PC-9 (cell line): ENCODE data around the gene ADGRA1. TPM values are rescaled to one million over a fixed set of nuclear protein-coding genes. Genes with fewer than 3 reads are reported as not detected.

ENCODE experiments used
- BruUV-seq: library from RNA; stranded (reverse); fragments of 400-500 nt; replicated peaks from 2 replicates; lab custom pipeline; 2021; lab: Mats Ljungman, UMichigan
- CTCF ChIA-PET: fragments of 300-600 bp; sonication (Branson Sonifier 250); formaldehyde crosslinking; loops from one replicate; lab custom pipeline; 2022; ENCODE audit warnings: antibody characterized with exemption; lab: Charles Lee
- POLR2A ChIA-PET: fragments of 300-600 bp; sonication (Branson Sonifier 250); formaldehyde crosslinking; loops from one replicate; lab custom pipeline; 2022; ENCODE audit warnings: antibody characterized with exemption; ENCODE audit not compliant: unreplicated experiment; lab: Charles Lee
- DNase-seq, 2 experiments: peaks; one replicate each; pipeline versions ENCODE4 v3.0.0 to v3.0.0-alpha.2; 2015 to 2022; ENCODE audit warnings: mixed read lengths in 1 of 2
- H2AFZ ChIP-seq: fragments of 200-600 bp; sonication (generic); 2 replicates; pipeline ENCODE4 v1.8.1; 2017; ENCODE audit warnings: antibody characterized with exemption
- H3F3A ChIP-seq: fragments of 200-600 bp; sonication (generic); 2 replicates; pipeline ENCODE4 v1.8.1; 2017; ENCODE audit warnings: antibody characterized with exemption, mild to moderate bottlenecking, low read depth; ENCODE audit not compliant: insufficient read depth
- H3K27ac ChIP-seq: fragments of 200-600 bp; sonication (generic); 2 replicates; pipeline ENCODE4 v1.6.1; 2016; ENCODE audit warnings: mixed run types
- H3K27me3 ChIP-seq: fragments of 200-600 bp; sonication (generic); 2 replicates; pipeline ENCODE4 v1.6.1; 2016; ENCODE audit warnings: low read depth, mixed run types; ENCODE audit not compliant: insufficient read depth
- H3K36me3 ChIP-seq: fragments of 200-600 bp; sonication (generic); 2 replicates; pipeline ENCODE4 v1.6.1; 2016; ENCODE audit warnings: low read depth, mixed run types
- H3K4me1 ChIP-seq: fragments of 200-600 bp; sonication (generic); replicated peaks from 2 replicates; pipeline ENCODE4 v1.6.1; 2016; ENCODE audit warnings: mixed run types; ENCODE audit not compliant: insufficient read depth
- H3K4me2 ChIP-seq: fragments of 200-600 bp; sonication (generic); 2 replicates; pipeline ENCODE4 v1.6.1; 2017; ENCODE audit warnings: mixed run types
- H3K4me3 ChIP-seq: fragments of 200-600 bp; sonication (generic); 2 replicates; pipeline ENCODE4 v1.6.1; 2016; ENCODE audit warnings: mixed run types
- H3K79me2 ChIP-seq: fragments of 200-600 bp; sonication (generic); 2 replicates; pipeline ENCODE4 v1.6.1; 2017; ENCODE audit warnings: low read depth, mixed run types
- H3K9me2 ChIP-seq: fragments of 200-600 bp; sonication (generic); 2 replicates; pipeline ENCODE4 v1.8.1; 2017; ENCODE audit warnings: mild to moderate bottlenecking; ENCODE audit not compliant: insufficient read depth
- H3K9me3 ChIP-seq: fragments of 200-600 bp; sonication (generic); 2 replicates; pipeline ENCODE4 v1.8.1; 2016; ENCODE audit warnings: low read depth; ENCODE audit not compliant: insufficient read depth
- H4K20me1 ChIP-seq: fragments of 200-600 bp; sonication (generic); 2 replicates; pipeline ENCODE4 v1.8.1; 2017; ENCODE audit not compliant: insufficient read depth
- CTCF ChIP-seq: fragments of 200-600 bp; sonication (generic); conservative IDR thresholded peaks from 2 replicates; pipeline ENCODE4 v1.6.1; 2017; ENCODE audit warnings: mixed run types, antibody characterized with exemption, mild to moderate bottlenecking, moderate library complexity
- EZH2 ChIP-seq: fragments of 200-600 bp; sonication (generic); IDR thresholded peaks from 2 replicates; pipeline ENCODE4 v1.8.0; 2017; ENCODE audit warnings: antibody characterized with exemption, low read depth
- intact Hi-C: fragments of 100-400 bp; cut with micrococcal nuclease; formaldehyde crosslinking; loops from one replicate; pipeline ENCODE4 v1.10.0; 2022; ENCODE audit not compliant: unreplicated experiment
- total RNA-seq: library from RNA; stranded (reverse); gene quantifications from 2 replicates; pipeline ENCODE4 v1.2.3, GENCODE V29; 2021

ADGRA1 gene
- total RNA-seq, 1 experiment from 2014 or later, result not detected

DNA sequence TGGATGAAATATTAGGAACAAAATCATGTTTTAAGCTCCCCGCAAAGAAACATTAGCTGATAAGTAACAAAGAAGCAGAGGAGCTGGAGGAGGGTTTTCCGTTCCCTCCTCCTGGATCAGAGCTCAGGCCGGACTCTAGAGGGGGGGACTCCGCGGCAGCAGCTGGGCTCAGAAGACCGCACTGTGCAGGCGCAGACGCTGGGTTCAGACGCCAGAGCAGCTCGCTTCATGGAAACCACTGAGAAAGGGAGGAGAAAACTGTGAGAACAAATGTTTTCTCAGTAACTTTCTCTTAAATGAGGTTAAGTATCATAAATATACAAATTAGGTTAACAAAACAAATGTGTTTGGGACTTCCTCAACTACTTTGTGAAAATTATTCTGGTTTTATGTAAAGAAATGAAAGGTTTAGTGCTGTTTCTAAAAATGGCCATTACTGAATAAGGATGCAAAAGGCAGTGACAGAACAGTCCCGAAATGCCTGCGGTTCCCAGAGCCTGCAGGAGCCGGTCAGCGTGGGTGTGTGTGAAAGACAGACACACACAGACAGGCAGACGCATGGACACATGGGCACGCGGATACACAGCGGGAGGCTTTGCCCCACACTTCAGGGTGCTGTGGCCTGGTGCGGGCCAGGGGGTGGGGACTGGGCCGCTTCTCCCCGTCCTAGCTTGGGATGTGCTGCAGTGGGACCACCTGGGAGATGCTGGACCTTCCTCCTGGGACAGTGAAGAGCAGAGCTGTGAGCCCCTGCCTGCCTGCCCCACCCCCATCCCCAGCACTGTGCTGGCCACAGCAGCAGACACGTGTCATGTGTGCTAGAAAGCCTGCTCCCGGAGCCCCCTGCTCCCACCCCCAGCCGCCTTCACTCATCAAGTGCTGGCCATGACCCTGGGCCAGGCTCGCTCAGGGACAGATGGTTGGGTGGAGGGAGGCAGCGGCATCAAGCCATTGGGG, 20.3 kb upstream of the ADGRA1 start:
- no TSS peak for BruUV-seq
- no peak overlapping the region for H3K4me2 ChIP-seq
- intact Hi-C loops, result no loop called here
- no peak overlapping the region for H2AFZ ChIP-seq
- H3F3A ChIP-seq, result no peaks in the 10 kb centered on the region
- no peaks in the 10 kb centered on the region for H3K79me2 ChIP-seq
- no peaks in the 10 kb centered on the region for H3K9me2 ChIP-seq
- no peak overlapping the region for H3K27ac ChIP-seq
- H3K27me3 ChIP-seq, result peaks cover 29% of the 10 kb centered on the region
- H3K4me1 ChIP-seq, result no peaks in the 10 kb centered on the region
- ChIA-PET POLR2A (no interaction called here), CTCF (no interaction called here)
- H3K36me3 ChIP-seq, result no peaks in the 10 kb centered on the region
- no peaks in the 10 kb centered on the region for H4K20me1 ChIP-seq
- no peaks in the 10 kb centered on the region for H3K9me3 ChIP-seq
- no peak overlapping the region for H3K4me3 ChIP-seq
- TF ChIP-seq EZH2, result no peak
- no peak for DNase-seq

- Histone ChIP-seq H3F3A (no peaks in the 10 kb centered on the region), H3K4me2 (no peak overlapping the region), H4K20me1 (no peaks in the 10 kb centered on the region), H3K79me2 (no peaks in the 10 kb centered on the region), H3K9me2 (no peaks in the 10 kb centered on the region), H3K4me3 (no peak overlapping the region), H3K27me3 (peaks cover 37% of the 10 kb centered on the region), H3K9me3 (no peaks in the 10 kb centered on the region), H3K27ac (no peak overlapping the region), H2AFZ (no peak overlapping the region), H3K36me3 (no peaks in the 10 kb centered on the region), H3K4me1 (no peaks in the 10 kb centered on the region)
- no TSS peak for BruUV-seq
- ChIA-PET CTCF (no interaction called here), POLR2A (no interaction called here)
- intact Hi-C loops, result no loop called here
- DNase-seq, result no peak
- no peak for TF ChIP-seq CTCF
- no peak for TF ChIP-seq EZH2
Observed at GRCh38 chr10:133068111-133069032, 19.4 kb upstream of the ADGRA1 start.

GRCh38 chr10:133069033-133069525, 18.6 kb upstream of the ADGRA1 start:
- Histone ChIP-seq H3K27me3 (peaks cover 39% of the 10 kb centered on the region), H3K9me2 (no peaks in the 10 kb centered on the region), H4K20me1 (no peaks in the 10 kb centered on the region), H3K9me3 (no peaks in the 10 kb centered on the region), H2AFZ (no peak overlapping the region), H3K79me2 (no peaks in the 10 kb centered on the region), H3K27ac (no peak overlapping the region), H3K4me2 (no peak overlapping the region), H3K4me1 (no peaks in the 10 kb centered on the region), H3F3A (no peaks in the 10 kb centered on the region), H3K36me3 (no peaks in the 10 kb centered on the region), H3K4me3 (no peak overlapping the region)
- ChIA-PET POLR2A (no interaction called here), CTCF (no interaction called here)
- BruUV-seq, result no TSS peak
- intact Hi-C loops, result no loop called here
- TF ChIP-seq EZH2, result no peak
- TF ChIP-seq CTCF, result no peak
- DNase-seq, result no peak
